ENCODE data around the gene MFN2.

GRCh38 chr1:11942280-11942679 lies 38.0 kb upstream of the MFN2 start:
- TF ChIP-seq, protein P1, sequence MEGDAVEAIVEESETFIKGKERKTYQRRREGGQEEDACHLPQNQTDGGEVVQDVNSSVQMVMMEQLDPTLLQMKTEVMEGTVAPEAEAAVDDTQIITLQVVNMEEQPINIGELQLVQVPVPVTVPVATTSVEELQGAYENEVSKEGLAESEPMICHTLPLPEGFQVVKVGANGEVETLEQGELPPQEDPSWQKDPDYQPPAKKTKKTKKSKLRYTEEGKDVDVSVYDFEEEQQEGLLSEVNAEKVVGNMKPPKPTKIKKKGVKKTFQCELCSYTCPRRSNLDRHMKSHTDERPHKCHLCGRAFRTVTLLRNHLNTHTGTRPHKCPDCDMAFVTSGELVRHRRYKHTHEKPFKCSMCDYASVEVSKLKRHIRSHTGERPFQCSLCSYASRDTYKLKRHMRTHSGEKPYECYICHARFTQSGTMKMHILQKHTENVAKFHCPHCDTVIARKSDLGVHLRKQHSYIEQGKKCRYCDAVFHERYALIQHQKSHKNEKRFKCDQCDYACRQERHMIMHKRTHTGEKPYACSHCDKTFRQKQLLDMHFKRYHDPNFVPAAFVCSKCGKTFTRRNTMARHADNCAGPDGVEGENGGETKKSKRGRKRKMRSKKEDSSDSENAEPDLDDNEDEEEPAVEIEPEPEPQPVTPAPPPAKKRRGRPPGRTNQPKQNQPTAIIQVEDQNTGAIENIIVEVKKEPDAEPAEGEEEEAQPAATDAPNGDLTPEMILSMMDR (IDR thresholded peaks at IDR 0.05) = no peak
- no peak for TF ChIP-seq POLR2A (IDR thresholded peaks at IDR 0.05)
- TF ChIP-seq EP300 (IDR thresholded peaks at IDR 0.05) = no peak
